ENCODE results near the gene ST6GALNAC3. TPM values are rescaled to one million over a fixed set of nuclear protein-coding genes. Genes with fewer than 3 reads are reported as not detected.

Gene ST6GALNAC3
- total RNA-seq, 4 donors from 2014 or later, result 2.8 to 3.5 (median 3.4) TPM

DNA sequence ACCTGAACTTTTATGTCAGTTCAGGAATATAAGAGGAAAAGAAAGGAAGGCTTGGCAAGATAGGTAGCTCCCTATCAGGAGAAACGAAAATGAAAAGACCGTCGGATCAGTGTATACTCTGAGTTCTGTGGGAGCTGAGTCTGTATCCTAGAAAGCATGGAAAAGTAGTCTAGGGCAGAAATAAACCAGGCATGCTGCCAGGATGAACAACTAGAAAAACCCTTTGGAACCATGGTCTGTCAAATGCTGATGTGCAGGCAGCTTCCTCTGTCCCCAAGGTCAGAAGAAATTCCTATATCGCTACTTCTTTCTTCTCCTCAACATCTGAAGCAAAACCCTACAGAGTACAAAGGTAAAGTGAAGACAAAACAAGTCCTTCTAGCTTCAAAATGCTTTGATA is 268.8 kb downstream of the ST6GALNAC3 start:
- Histone ChIP-seq H3K27ac (no peak overlapping the region), H3K27me3 (no peaks in the 10 kb centered on the region), H3K4me1 (no peaks in the 10 kb centered on the region), H3K9me3 (no peaks in the 10 kb centered on the region), H3K4me3 (no peak overlapping the region), H3K36me3 (no peaks in the 10 kb centered on the region)
- TF ChIP-seq POLR2A (IDR thresholded peaks at IDR 0.05), result no peak
- TF ChIP-seq, protein P1, sequence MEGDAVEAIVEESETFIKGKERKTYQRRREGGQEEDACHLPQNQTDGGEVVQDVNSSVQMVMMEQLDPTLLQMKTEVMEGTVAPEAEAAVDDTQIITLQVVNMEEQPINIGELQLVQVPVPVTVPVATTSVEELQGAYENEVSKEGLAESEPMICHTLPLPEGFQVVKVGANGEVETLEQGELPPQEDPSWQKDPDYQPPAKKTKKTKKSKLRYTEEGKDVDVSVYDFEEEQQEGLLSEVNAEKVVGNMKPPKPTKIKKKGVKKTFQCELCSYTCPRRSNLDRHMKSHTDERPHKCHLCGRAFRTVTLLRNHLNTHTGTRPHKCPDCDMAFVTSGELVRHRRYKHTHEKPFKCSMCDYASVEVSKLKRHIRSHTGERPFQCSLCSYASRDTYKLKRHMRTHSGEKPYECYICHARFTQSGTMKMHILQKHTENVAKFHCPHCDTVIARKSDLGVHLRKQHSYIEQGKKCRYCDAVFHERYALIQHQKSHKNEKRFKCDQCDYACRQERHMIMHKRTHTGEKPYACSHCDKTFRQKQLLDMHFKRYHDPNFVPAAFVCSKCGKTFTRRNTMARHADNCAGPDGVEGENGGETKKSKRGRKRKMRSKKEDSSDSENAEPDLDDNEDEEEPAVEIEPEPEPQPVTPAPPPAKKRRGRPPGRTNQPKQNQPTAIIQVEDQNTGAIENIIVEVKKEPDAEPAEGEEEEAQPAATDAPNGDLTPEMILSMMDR (IDR thresholded peaks at IDR 0.05), result no peak
- DNase-seq, result no peak

DNA sequence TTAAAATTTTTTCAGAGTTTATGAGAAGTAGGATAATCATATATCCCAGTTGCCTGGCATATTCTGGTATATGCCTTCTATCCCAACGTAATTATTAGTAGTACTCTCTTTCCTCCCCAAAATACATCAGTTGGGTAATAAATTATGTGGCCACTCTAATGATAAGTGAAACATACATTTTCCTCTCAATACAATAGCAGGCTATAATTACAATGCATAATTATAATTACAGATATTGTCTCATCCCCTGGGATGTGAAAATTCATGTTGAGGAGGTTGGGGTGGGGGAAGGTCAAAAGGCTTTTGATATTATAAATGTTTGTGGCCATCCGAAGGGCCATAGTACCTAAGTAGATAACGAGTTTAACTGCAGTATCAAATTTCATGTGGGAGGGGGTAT is 277.1 kb downstream of the ST6GALNAC3 start:
- no peaks in the 10 kb centered on the region for H3K4me1 ChIP-seq
- no peaks in the 10 kb centered on the region for H3K9me3 ChIP-seq
- no peaks in the 10 kb centered on the region for H3K27me3 ChIP-seq
- no peak for TF ChIP-seq POLR2A (IDR thresholded peaks at IDR 0.05)
- TF ChIP-seq, protein P1 (IDR thresholded peaks at IDR 0.05), result no peak
- DNase-seq, result no peak
- no peak overlapping the region for H3K27ac ChIP-seq
- H3K36me3 ChIP-seq, result no peaks in the 10 kb centered on the region
- H3K4me3 ChIP-seq, result no peak overlapping the region

DNA sequence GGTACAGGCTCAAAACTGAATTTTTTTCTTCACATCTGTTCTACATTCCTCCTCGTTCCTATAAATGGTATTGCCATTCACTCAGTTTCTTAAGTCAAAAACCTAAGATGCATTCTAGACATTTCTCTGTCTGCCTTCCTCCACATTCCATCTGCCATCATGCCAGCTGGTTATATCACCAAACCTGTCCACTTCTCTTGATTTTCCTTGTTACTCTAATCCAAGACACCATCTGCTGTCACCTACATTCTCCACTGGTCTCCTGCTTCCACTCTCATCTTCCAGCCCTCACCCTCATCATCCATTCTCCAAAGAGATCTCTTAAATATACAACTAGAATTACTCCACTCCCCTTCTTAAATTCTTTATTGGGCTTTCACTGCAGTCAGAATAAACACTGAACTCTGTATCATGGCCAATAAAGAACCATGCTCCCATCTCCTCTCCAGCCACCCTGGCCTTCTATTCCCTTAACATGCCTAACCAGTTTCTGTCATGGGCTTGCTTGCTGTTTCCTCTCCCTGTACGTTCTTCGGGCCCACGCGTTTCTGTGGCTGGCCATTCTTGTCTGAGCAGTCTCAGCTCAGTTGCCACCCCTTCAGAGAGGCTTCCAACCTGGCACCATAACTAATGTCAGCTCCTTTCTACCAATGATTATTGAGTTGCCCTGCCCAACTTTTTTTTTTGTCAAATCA is 278.3 kb downstream of the ST6GALNAC3 start:
- no peaks in the 10 kb centered on the region for H3K4me1 ChIP-seq
- no peak overlapping the region for H3K4me3 ChIP-seq
- no peak for DNase-seq
- H3K36me3 ChIP-seq, result no peaks in the 10 kb centered on the region
- H3K27ac ChIP-seq, result no peak overlapping the region
- TF ChIP-seq, protein P1 (IDR thresholded peaks at IDR 0.05), result no peak
- TF ChIP-seq POLR2A (IDR thresholded peaks at IDR 0.05), result no peak
- H3K9me3 ChIP-seq, result no peaks in the 10 kb centered on the region
- H3K27me3 ChIP-seq, result no peaks in the 10 kb centered on the region

DNA sequence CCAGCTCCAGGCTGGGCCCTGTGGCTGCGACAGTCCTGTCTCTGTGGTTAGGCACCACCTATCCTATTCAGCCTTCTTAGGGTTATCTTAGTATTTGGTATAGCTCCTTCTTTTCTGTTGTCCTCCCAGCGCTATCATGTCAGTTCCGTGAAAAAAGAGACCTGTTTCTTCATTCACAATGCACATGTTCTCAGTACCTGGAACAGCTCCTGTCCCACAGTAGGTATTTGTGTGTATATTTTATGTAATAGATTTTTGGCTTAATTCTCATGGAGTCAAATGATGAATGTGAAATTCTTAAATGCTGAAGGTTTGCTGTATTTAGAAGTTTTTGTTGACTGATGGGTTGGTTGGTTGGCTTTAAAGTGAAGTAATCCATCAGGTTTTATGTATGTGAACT is 279.7 kb downstream of the ST6GALNAC3 start:
- Histone ChIP-seq H3K4me1 (no peaks in the 10 kb centered on the region), H3K4me3 (no peak overlapping the region), H3K27ac (no peak overlapping the region), H3K9me3 (no peaks in the 10 kb centered on the region), H3K27me3 (no peaks in the 10 kb centered on the region), H3K36me3 (no peaks in the 10 kb centered on the region)
- TF ChIP-seq POLR2A (IDR thresholded peaks at IDR 0.05), result no peak
- TF ChIP-seq, protein P1 (IDR thresholded peaks at IDR 0.05), result no peak
- DNase-seq, result no peak

DNA sequence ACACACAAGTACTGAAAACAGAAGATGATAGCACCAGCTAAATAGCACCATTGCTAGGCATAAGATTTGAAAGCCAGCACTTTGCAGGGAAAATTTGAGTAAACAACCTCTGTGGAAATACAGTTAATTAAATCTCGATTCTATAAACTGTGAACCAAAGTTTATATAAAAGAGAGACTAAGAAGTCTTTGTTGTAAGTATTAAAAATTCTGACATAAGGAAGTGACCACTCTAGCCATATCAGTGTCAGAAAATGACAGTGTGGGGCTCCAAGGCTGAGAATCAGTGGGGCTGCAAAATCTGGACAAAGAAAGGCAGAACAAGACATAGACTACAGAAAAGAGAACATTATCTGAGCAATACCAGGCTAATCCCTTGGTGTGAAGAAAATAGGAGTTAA is 292.2 kb downstream of the ST6GALNAC3 start:
- Histone ChIP-seq H3K27ac (no peak overlapping the region), H3K36me3 (no peaks in the 10 kb centered on the region), H3K4me3 (no peak overlapping the region), H3K9me3 (no peaks in the 10 kb centered on the region), H3K27me3 (no peaks in the 10 kb centered on the region), H3K4me1 (no peaks in the 10 kb centered on the region)
- DNase-seq, result no peak
- TF ChIP-seq POLR2A (IDR thresholded peaks at IDR 0.05), result no peak
- TF ChIP-seq, protein P1 (IDR thresholded peaks at IDR 0.05), result no peak
